Ectodermal cell (in vitro differentiated cells): ENCODE measurements around the gene PCSK6.
"Not testable (repeated sequence)": the region's sequence is repeated elsewhere in the genome, so short reads cannot be mapped to it uniquely, and the experiment has no call there.

ENCODE experiments used
- H3K27ac ChIP-seq: 2 replicates; pipeline ENCODE4 v1.7.0; 2013; ENCODE audit warnings: mild to moderate bottlenecking, low read depth, low read length; ENCODE audit not compliant: insufficient read depth, poor library complexity, severe bottlenecking
- H3K27me3 ChIP-seq: 2 replicates; pipeline ENCODE4 v1.7.0; 2013; ENCODE audit warnings: mild to moderate bottlenecking, low read length; ENCODE audit not compliant: insufficient read depth, control insufficient read depth, poor library complexity, severe bottlenecking
- H3K36me3 ChIP-seq: one replicate; pipeline ENCODE4 v1.7.0; 2013; ENCODE audit warnings: low read length; ENCODE audit not compliant: control insufficient read depth, insufficient read depth
- H3K4me1 ChIP-seq: one replicate; pipeline ENCODE4 v1.7.0; 2013; ENCODE audit warnings: low read length; ENCODE audit not compliant: control insufficient read depth, insufficient read depth
- H3K4me3 ChIP-seq: 2 replicates; pipeline ENCODE4 v1.7.0; 2013; ENCODE audit warnings: low read depth, low read length, control low read depth; ENCODE audit not compliant: insufficient read depth
- H3K9me3 ChIP-seq: 2 replicates; pipeline ENCODE4 v1.7.0; 2013; ENCODE audit warnings: mild to moderate bottlenecking, low read length, moderate library complexity; ENCODE audit not compliant: control insufficient read depth
- WGBS, 2 experiments: methylation state at CpG; one replicate each; pipeline ENCODE4 v1.1.7; 2013; ENCODE audit warnings: missing lambda C conversion rate in 2 of 2; 5-methylcytosine and 5-hydroxymethylcytosine counted together

PCSK6 gene

GRCh38 chr15:101474233-101474632 lies 15.3 kb downstream of the PCSK6 start:
- Histone ChIP-seq H3K27me3 (no peaks in the 10 kb centered on the region), H3K4me1 (peaks cover 5% of the 10 kb centered on the region), H3K4me3 (no peak overlapping the region), H3K27ac (no peak overlapping the region), H3K36me3 (no peaks in the 10 kb centered on the region), H3K9me3 (no peaks in the 10 kb centered on the region)
- 91% methylated on average over 10 of the region's 10 CpGs for WGBS, 2 experiments

GRCh38 chr15:101472033-101472432 lies 17.5 kb downstream of the PCSK6 start:
- no peaks in the 10 kb centered on the region for H3K27me3 ChIP-seq
- H3K4me3 ChIP-seq, result no peak overlapping the region
- H3K4me1 ChIP-seq, result peaks cover 5% of the 10 kb centered on the region
- 85% methylated on average over 13 of the region's 13 CpGs for whole genome bisulfite sequencing, 2 experiments
- H3K9me3 ChIP-seq, result no peaks in the 10 kb centered on the region
- H3K27ac ChIP-seq, result no peak overlapping the region
- H3K36me3 ChIP-seq, result no peaks in the 10 kb centered on the region

- Histone ChIP-seq H3K4me3 (no peak overlapping the region), H3K36me3 (no peaks in the 10 kb centered on the region), H3K9me3 (no peaks in the 10 kb centered on the region), H3K27ac (no peak overlapping the region), H3K4me1 (peaks cover 5% of the 10 kb centered on the region), H3K27me3 (no peaks in the 10 kb centered on the region)
- 71 to 73% methylated on average over 14 of the region's 15 CpGs for WGBS, 2 experiments
Measured at GRCh38 chr15:101470548-101471239, 18.8 kb downstream of the PCSK6 start.

- H3K27me3 ChIP-seq, result no peaks in the 10 kb centered on the region
- 88 to 90% methylated on average over 21 of the region's 21 CpGs for WGBS, 2 experiments
- no peaks in the 10 kb centered on the region for H3K9me3 ChIP-seq
- H3K36me3 ChIP-seq, result no peaks in the 10 kb centered on the region
- no peak overlapping the region for H3K4me3 ChIP-seq
- peaks cover 5% of the 10 kb centered on the region for H3K4me1 ChIP-seq
- H3K27ac ChIP-seq, result no peak overlapping the region
Measured at GRCh38 chr15:101469520-101470288, 19.8 kb downstream of the PCSK6 start.

GRCh38 chr15:101466188-101466587 lies 23.3 kb downstream of the PCSK6 start:
- no peaks in the 10 kb centered on the region for H3K27me3 ChIP-seq
- H3K36me3 ChIP-seq, result no peaks in the 10 kb centered on the region
- peaks cover 5% of the 10 kb centered on the region for H3K4me1 ChIP-seq
- no peaks in the 10 kb centered on the region for H3K9me3 ChIP-seq
- H3K4me3 ChIP-seq, result no peak overlapping the region
- WGBS, 2 experiments, result 95 to 97% methylated on average over 9 of the region's 9 CpGs
- no peak overlapping the region for H3K27ac ChIP-seq

- H3K4me3 ChIP-seq, result no peak overlapping the region
- H3K9me3 ChIP-seq, result no peaks in the 10 kb centered on the region
- 89% methylated on average over 16 of the region's 16 CpGs for WGBS, 2 experiments
- no peaks in the 10 kb centered on the region for H3K36me3 ChIP-seq
- H3K4me1 ChIP-seq, result no peaks in the 10 kb centered on the region
- H3K27ac ChIP-seq, result no peak overlapping the region
- no peaks in the 10 kb centered on the region for H3K27me3 ChIP-seq
Measured at GRCh38 chr15:101464999-101465669, 24.4 kb downstream of the PCSK6 start.

GRCh38 chr15:101464256-101464998 lies 25.1 kb downstream of the PCSK6 start:
- Histone ChIP-seq H3K9me3 (no peaks in the 10 kb centered on the region), H3K36me3 (no peaks in the 10 kb centered on the region), H3K27me3 (no peaks in the 10 kb centered on the region), H3K4me1 (no peaks in the 10 kb centered on the region), H3K4me3 (no peak overlapping the region), H3K27ac (no peak overlapping the region)
- 88% methylated on average over 20 of the region's 20 CpGs for WGBS, 2 experiments

GRCh38 chr15:101463696-101464095 lies 25.8 kb downstream of the PCSK6 start:
- not testable (repeated sequence) for H3K9me3 ChIP-seq, H3K4me1 ChIP-seq, H3K27me3 ChIP-seq, H3K4me3 ChIP-seq, H3K36me3 ChIP-seq, H3K27ac ChIP-seq
- WGBS, 2 experiments, result 97 to 99% methylated on average over 5 of the region's 5 CpGs

- no peaks in the 10 kb centered on the region for H3K9me3 ChIP-seq
- H3K27ac ChIP-seq, result no peak overlapping the region
- 78 to 80% methylated on average over 7 of the region's 8 CpGs for WGBS, 2 experiments
- H3K36me3 ChIP-seq, result no peaks in the 10 kb centered on the region
- no peaks in the 10 kb centered on the region for H3K27me3 ChIP-seq
- no peak overlapping the region for H3K4me3 ChIP-seq
- peaks cover 8% of the 10 kb centered on the region for H3K4me1 ChIP-seq
Measured at GRCh38 chr15:101463270-101463669, 26.2 kb downstream of the PCSK6 start.

GRCh38 chr15:101461097-101461496 lies 28.4 kb downstream of the PCSK6 start:
- WGBS, 2 experiments, result 85 to 95% methylated on average over 4 of the region's 4 CpGs
- peaks cover 9% of the 10 kb centered on the region for H3K4me1 ChIP-seq
- no peaks in the 10 kb centered on the region for H3K27me3 ChIP-seq
- H3K27ac ChIP-seq, result no peak overlapping the region
- H3K36me3 ChIP-seq, result no peaks in the 10 kb centered on the region
- no peaks in the 10 kb centered on the region for H3K9me3 ChIP-seq
- no peak overlapping the region for H3K4me3 ChIP-seq
